CD14-positive monocyte (primary cell): ENCODE data around the gene SMIM26. TPM values are rescaled to one million over a fixed set of nuclear protein-coding genes. Genes with fewer than 3 reads are reported as not detected.

Experiments used
- DNase-seq, 3 donors: peaks; one replicate each; pipeline ENCODE4 v3.0.0-alpha.2; 2011 to 2022
- H2AFZ ChIP-seq: 2 replicates; pipeline ENCODE4 v1.6.0; 2012; ENCODE audit warnings: mild to moderate bottlenecking, low read depth, low read length, inconsistent platforms; ENCODE audit not compliant: insufficient read depth, poor library complexity, severe bottlenecking
- H3K27ac ChIP-seq, 2 donors: 1 replicate in 1 of 2; 2 replicates in 1 of 2; pipeline ENCODE4 v1.5.1; 2012 to 2013; ENCODE audit warnings: low read length in 2 of 2, control low read depth in 1 of 2, inconsistent platforms in 1 of 2, low read depth in 1 of 2, mild to moderate bottlenecking in 1 of 2
- H3K27me3 ChIP-seq, 2 donors: one replicate each; pipeline versions ENCODE4 v1.6.0 to v1.6.1; 2011 to 2013; ENCODE audit warnings: low read length in 2 of 2; ENCODE audit not compliant: control insufficient read depth in 2 of 2, insufficient read depth in 2 of 2
- H3K36me3 ChIP-seq, 2 donors: replicated peaks in 1 of 2; 1 replicate in 1 of 2; 2 replicates in 1 of 2; pipeline versions ENCODE4 v1.5.1 to v1.6.1; 2012 to 2013; ENCODE audit warnings: low read length in 2 of 2, control low read depth in 1 of 2, inconsistent platforms in 1 of 2, mild to moderate bottlenecking in 1 of 2; ENCODE audit not compliant: insufficient read depth in 2 of 2, control insufficient read depth in 1 of 2
- H3K4me1 ChIP-seq, 2 donors: 1 replicate in 1 of 2; 2 replicates in 1 of 2; pipeline versions ENCODE4 v1.5.1 to v1.6.1; 2012 to 2013; ENCODE audit warnings: low read length in 2 of 2, control low read depth in 1 of 2, inconsistent platforms in 1 of 2, mild to moderate bottlenecking in 1 of 2, moderate library complexity in 1 of 2; ENCODE audit not compliant: insufficient read depth in 2 of 2, control insufficient read depth in 1 of 2
- H3K4me2 ChIP-seq: replicated peaks from 2 replicates; pipeline ENCODE3; 2012; ENCODE audit warnings: low read length, moderate library complexity, mild to moderate bottlenecking; ENCODE audit not compliant: poor library complexity, severe bottlenecking; ENCODE audit errors: extremely low read depth
- H3K4me3 ChIP-seq, 3 experiments: fragments of 200-600 bp in 1 of 3; sonication (generic) in 1 of 3; replicated peaks in 1 of 3; 1 replicate in 2 of 3; 2 replicates in 1 of 3; pipeline ENCODE4 v1.5.1; 2011 to 2013; ENCODE audit warnings: low read length in 3 of 3, mild to moderate bottlenecking in 3 of 3, control low read depth in 2 of 3, low read depth in 2 of 3, inconsistent platforms in 1 of 3, moderate library complexity in 1 of 3
- H3K79me2 ChIP-seq: 2 replicates; pipeline ENCODE4 v1.6.0; 2012; ENCODE audit warnings: mild to moderate bottlenecking, control low read depth, inconsistent platforms, low read length, moderate library complexity; ENCODE audit not compliant: insufficient read depth
- H3K9ac ChIP-seq: 2 replicates; pipeline ENCODE4 v1.6.0; 2017; ENCODE audit warnings: low read length, mild to moderate bottlenecking; ENCODE audit not compliant: insufficient read depth, poor library complexity, severe bottlenecking
- H3K9me3 ChIP-seq, 2 donors: replicated peaks in 1 of 2; 1 replicate in 1 of 2; 2 replicates in 1 of 2; pipeline versions ENCODE4 v1.5.1 to v1.6.1; 2012 to 2013; ENCODE audit warnings: low read length in 2 of 2, control low read depth in 1 of 2; ENCODE audit not compliant: control insufficient read depth in 1 of 2, insufficient read depth in 1 of 2
- H4K20me1 ChIP-seq: 2 replicates; pipeline ENCODE4 v1.6.0; 2012; ENCODE audit warnings: mild to moderate bottlenecking, low read length, control low read depth, moderate library complexity; ENCODE audit not compliant: insufficient read depth
- H3K27ac Mint-ChIP-seq, 7 donors: one replicate each; pipeline ENCODE4 v1.8.0; 2020; ENCODE audit warnings: mild to moderate bottlenecking in 7 of 7, mixed read lengths in 7 of 7, moderate library complexity in 6 of 7, inconsistent platforms in 2 of 7
- H3K27me3 Mint-ChIP-seq, 3 donors: one replicate each; pipeline ENCODE4 v1.8.0; 2021 to 2022; ENCODE audit warnings: low read depth in 3 of 3, mild to moderate bottlenecking in 3 of 3, mixed read lengths in 3 of 3, moderate library complexity in 3 of 3, inconsistent platforms in 1 of 3
- H3K36me3 Mint-ChIP-seq, 2 donors: one replicate each; pipeline ENCODE4 v1.8.0; 2020; ENCODE audit warnings: mixed read lengths in 2 of 2, inconsistent platforms in 1 of 2, mild to moderate bottlenecking in 1 of 2
- H3K4me1 Mint-ChIP-seq: one replicate; pipeline ENCODE4 v1.8.0; 2020; ENCODE audit warnings: mild to moderate bottlenecking, mixed read lengths
- H3K4me3 Mint-ChIP-seq, 2 donors: one replicate each; pipeline ENCODE4 v1.8.0; 2020; ENCODE audit warnings: mild to moderate bottlenecking in 2 of 2, mixed read lengths in 2 of 2, moderate library complexity in 1 of 2
- H3K9me3 Mint-ChIP-seq, 7 donors: one replicate each; pipeline ENCODE4 v1.8.0; 2020 to 2022; ENCODE audit warnings: mixed read lengths in 7 of 7, mild to moderate bottlenecking in 6 of 7, moderate library complexity in 6 of 7, inconsistent platforms in 2 of 7
- WGBS: methylation state at CpG from one replicate; pipeline ENCODE4 v1.1.5; 2013; ENCODE audit warnings: missing lambda C conversion rate; ENCODE audit not compliant: insufficient coverage; 5-methylcytosine and 5-hydroxymethylcytosine counted together
- intact Hi-C, 2 donors: fragments of 100-400 bp; cut with micrococcal nuclease; formaldehyde crosslinking; loops; one replicate each; pipeline versions ENCODE4 v1.15.0 to v1.15.1; 2023
- polyA plus RNA-seq, 3 donors: library from polyadenylated mRNA; depleted of rRNA in 1 of 3; unstranded in 2 of 3; stranded (reverse) in 1 of 3; fragments of 300-500 nt in 2 of 3; fragments of >200 nt in 1 of 3; fragmentation: Illumina TruSeq in 2 of 3; gene quantifications; 1 replicate in 2 of 3; 2 replicates in 1 of 3; pipeline ENCODE4 v1.2.3, GENCODE V29; 2012 to 2021
- TF ChIP-seq, protein P1 (sequence below): fragments of 200-600 bp; IDR thresholded peaks from one replicate; pipeline ENCODE4 v1.8.0; 2022; ENCODE audit warnings: antibody characterized with exemption, mild to moderate bottlenecking

SMIM26 gene
- polyA plus RNA-seq, 3 donors: 101 to 206 (median 176) TPM

DNA sequence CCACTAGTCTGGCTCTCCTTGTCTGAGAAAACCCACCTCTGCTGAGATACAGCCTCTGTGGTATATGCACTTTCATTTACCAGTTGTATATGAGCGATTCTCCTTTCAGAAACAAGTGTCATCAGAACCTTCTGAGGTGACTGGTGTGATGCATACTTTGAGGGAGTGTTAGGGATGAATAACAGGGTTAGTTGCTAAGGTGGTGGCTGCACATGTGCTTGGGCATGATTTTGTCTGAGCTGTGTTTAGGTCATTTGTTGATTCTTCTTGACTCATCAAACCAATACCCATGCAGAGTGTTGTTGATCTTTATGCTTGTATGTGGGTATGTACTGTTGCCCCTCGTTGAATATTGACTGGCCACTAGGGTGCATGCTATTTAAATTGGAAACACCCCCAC lies 46.3 kb downstream of the SMIM26 start:
- no peak for DNase-seq
- intact Hi-C loops: no loop called here
- H3K4me1 Mint-ChIP-seq: peaks cover 3% of the 10 kb centered on the region
- WGBS: no CpG with 5 or more reads among the region's 2 CpGs
- Histone ChIP-seq H3K27me3 (no peaks in the 10 kb centered on the region), H3K4me3 (no peak overlapping the region), H4K20me1 (no peaks in the 10 kb centered on the region), H3K4me1 (no peaks in the 10 kb centered on the region), H3K9ac (no peak overlapping the region), H3K36me3 (no peaks in the 10 kb centered on the region), H2AFZ (no peak overlapping the region), H3K79me2 (no peaks in the 10 kb centered on the region), H3K9me3 (no peaks in the 10 kb centered on the region), H3K4me2 (no peak overlapping the region), H3K27ac (no peak overlapping the region)
- H3K36me3 Mint-ChIP-seq: peaks cover 8% of the 10 kb centered on the region in 2 donors
- H3K27me3 Mint-ChIP-seq: peaks cover 0 to 1% (median 0%) of the 10 kb centered on the region in 3 donors
- H3K9me3 Mint-ChIP-seq: peaks cover 0 to 5% (median 0%) of the 10 kb centered on the region in 7 donors
- TF ChIP-seq, protein P1, sequence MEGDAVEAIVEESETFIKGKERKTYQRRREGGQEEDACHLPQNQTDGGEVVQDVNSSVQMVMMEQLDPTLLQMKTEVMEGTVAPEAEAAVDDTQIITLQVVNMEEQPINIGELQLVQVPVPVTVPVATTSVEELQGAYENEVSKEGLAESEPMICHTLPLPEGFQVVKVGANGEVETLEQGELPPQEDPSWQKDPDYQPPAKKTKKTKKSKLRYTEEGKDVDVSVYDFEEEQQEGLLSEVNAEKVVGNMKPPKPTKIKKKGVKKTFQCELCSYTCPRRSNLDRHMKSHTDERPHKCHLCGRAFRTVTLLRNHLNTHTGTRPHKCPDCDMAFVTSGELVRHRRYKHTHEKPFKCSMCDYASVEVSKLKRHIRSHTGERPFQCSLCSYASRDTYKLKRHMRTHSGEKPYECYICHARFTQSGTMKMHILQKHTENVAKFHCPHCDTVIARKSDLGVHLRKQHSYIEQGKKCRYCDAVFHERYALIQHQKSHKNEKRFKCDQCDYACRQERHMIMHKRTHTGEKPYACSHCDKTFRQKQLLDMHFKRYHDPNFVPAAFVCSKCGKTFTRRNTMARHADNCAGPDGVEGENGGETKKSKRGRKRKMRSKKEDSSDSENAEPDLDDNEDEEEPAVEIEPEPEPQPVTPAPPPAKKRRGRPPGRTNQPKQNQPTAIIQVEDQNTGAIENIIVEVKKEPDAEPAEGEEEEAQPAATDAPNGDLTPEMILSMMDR: no peak
- H3K27ac Mint-ChIP-seq: peak overlapping the region in 1 of 7 donors; percentile 57
- H3K4me3 Mint-ChIP-seq: no peak overlapping the region

DNA sequence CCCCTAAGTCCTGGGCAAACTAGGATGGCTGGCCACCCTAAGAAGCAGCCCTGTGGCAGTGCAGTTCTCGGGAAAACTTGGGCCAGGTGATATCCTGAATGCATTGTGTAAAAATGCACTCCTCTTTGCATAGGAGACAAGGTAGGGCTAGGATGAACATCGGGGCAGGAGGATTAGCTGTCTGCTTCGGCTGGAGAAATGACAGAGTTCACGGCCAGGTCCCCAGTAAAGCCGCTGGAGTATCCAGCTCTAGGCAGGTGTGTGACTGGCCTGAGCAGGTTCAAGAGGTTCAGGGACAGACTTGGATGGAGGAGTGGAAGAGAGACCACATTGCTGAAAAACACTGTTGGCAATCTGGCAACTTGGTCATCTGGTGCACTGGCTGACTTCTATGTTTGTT lies 47.0 kb downstream of the SMIM26 start:
- Histone ChIP-seq H3K4me1 (no peaks in the 10 kb centered on the region), H3K27me3 (no peaks in the 10 kb centered on the region), H3K27ac (no peak overlapping the region), H4K20me1 (no peaks in the 10 kb centered on the region), H3K36me3 (no peaks in the 10 kb centered on the region), H3K4me3 (no peak overlapping the region), H3K79me2 (no peaks in the 10 kb centered on the region), H2AFZ (no peak overlapping the region), H3K9me3 (no peaks in the 10 kb centered on the region), H3K4me2 (no peak overlapping the region), H3K9ac (no peak overlapping the region)
- H3K27ac Mint-ChIP-seq: peak overlapping the region in 3 of 7 donors; percentile 26 to 39 (median 33)
- intact Hi-C loops: no loop called here
- H3K4me3 Mint-ChIP-seq: no peak overlapping the region
- peaks cover 3% of the 10 kb centered on the region for H3K4me1 Mint-ChIP-seq
- peaks cover 8 to 14% of the 10 kb centered on the region in 2 donors for H3K36me3 Mint-ChIP-seq
- peaks cover 0 to 5% (median 0%) of the 10 kb centered on the region in 7 donors for H3K9me3 Mint-ChIP-seq
- TF ChIP-seq, protein P1: no peak
- DNase-seq: no peak
- H3K27me3 Mint-ChIP-seq: peaks cover 0 to 1% (median 0%) of the 10 kb centered on the region in 3 donors
- 95% methylated on average over 4 of the region's 5 CpGs for WGBS
